ENCODE results near the gene ZNF609.

- TF ChIP-seq MAX (IDR thresholded peaks at IDR 0.05): no peak
- no peak for TF ChIP-seq CTCF (IDR thresholded peaks at IDR 0.05; ENCODE audit: low read depth, low read length, missing input control)
- TF ChIP-seq RAD21 (IDR thresholded peaks at IDR 0.05): no peak
- TF ChIP-seq FOXA1 (IDR thresholded peaks at IDR 0.05): no peak
- TF ChIP-seq ATF3 (IDR thresholded peaks at IDR 0.05): no peak
- TF ChIP-seq YY1 (IDR thresholded peaks at IDR 0.05): no peak
- TF ChIP-seq TAF1 (conservative IDR thresholded peaks at IDR 0.05): no peak
- no peak for TF ChIP-seq JUND (IDR thresholded peaks at IDR 0.05)
Measured at GRCh38 chr15:64731805-64732151, 271.4 kb downstream of the ZNF609 start.

Data from liver (tissue), 3 donors.